ENCODE results near the gene C1orf50.
"Not testable (repeated sequence)": the region's sequence is repeated elsewhere in the genome, so short reads cannot be mapped to it uniquely, and the experiment has no call there.

C1orf50 gene

DNA sequence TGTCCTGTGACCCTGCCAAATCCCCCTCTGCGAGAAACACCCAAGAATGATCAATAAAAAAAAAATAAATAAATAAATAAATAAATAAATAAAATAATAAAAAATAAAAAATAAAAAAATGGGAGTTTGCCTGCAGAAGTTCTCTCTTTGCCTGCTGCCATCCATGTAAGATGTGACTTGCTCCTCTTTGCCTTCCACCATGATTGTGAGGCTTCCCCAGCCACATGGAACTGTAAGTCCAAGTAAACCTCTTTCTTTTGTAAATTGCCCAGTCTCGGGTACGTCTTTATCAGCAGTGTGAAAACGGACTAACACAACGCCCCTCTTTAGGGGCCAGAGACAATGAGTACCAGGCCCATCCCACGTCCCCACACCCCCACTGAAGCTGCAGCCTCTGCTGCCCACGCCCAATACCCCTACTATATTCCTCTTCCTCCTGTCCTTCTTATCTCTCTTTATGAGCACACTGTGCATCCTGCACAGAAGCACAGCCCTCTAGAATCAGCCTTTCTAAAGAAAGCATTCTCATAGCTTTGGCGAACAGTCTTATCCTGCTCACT is 15.5 kb upstream of the C1orf50 start:
- peaks cover 65% of the 10 kb centered on the region for H3K36me3 ChIP-seq (ENCODE audit: insufficient read depth, low read length)
- not testable (repeated sequence) for H3K27me3 ChIP-seq (ENCODE audit: control insufficient read depth in 1 of 2, insufficient read depth in 2 of 2, low read length in 2 of 2)

DNA sequence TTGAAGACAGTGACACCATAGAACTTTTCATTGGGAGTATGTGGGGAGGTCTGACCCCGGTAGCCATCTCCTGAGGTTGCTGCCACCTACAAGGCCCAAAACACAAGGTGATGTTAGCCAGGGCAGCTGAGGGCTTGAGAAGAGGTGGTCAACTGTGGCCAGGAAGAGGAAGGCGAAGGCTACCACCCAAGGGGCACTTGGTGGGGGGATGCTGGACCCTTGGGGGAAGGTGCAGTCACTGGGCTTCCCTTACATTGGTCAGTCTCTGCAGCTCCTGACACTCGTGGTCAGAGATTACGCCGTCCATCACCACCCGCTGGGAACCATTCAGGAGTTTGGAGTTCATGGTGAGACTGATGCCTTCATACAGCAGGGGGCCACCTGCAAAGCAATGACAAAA is 14.8 kb upstream of the C1orf50 start:
- H3K4me3 ChIP-seq (ENCODE audit: low read depth in 1 of 2, low read length in 2 of 2): no peak overlapping the region
- H3K27ac ChIP-seq (ENCODE audit: low read depth, low read length): no peak overlapping the region
- H3K4me1 ChIP-seq (ENCODE audit: insufficient read depth, low read length): no peaks in the 10 kb centered on the region
- H3K36me3 ChIP-seq (ENCODE audit: insufficient read depth, low read length): peaks cover 68% of the 10 kb centered on the region
- H3K27me3 ChIP-seq (ENCODE audit: control insufficient read depth in 1 of 2, insufficient read depth in 2 of 2, low read length in 2 of 2): no peaks in the 10 kb centered on the region
- no peaks in the 10 kb centered on the region for H3K9me3 ChIP-seq (ENCODE audit: low read length)
- H3K9ac ChIP-seq (ENCODE audit: low read length): no peak overlapping the region

More for the DNA sequence above, 15.5 kb upstream of the C1orf50 start:
- H3K4me3 ChIP-seq (ENCODE audit: low read depth in 1 of 2, low read length in 2 of 2); H3K9ac ChIP-seq (ENCODE audit: low read length); H3K4me1 ChIP-seq (ENCODE audit: insufficient read depth, low read length); H3K27ac ChIP-seq (ENCODE audit: low read depth, low read length); H3K9me3 ChIP-seq (ENCODE audit: low read length): not testable (repeated sequence)

DNA sequence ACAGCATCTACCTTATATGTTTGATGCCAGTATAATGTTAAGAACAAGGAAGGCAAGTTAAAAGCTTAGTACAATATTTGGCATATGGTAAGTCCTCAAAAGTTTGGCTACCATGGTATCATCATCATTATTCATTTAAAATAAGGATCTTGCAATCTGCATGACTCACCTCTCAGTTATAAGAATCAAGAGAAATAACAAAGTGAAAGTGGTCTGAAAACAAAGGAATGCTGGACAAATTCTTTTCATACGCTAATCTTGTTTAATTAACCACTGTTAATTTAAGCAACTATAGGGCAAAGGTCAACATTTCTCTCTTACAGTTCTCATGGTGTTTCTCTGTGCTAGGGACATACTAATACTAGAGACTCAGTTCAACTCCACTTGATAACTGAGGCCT is 14.0 kb upstream of the C1orf50 start:
- peaks cover 73% of the 10 kb centered on the region for H3K36me3 ChIP-seq (ENCODE audit: insufficient read depth, low read length)
- no peak overlapping the region for H3K4me3 ChIP-seq (ENCODE audit: low read depth in 1 of 2, low read length in 2 of 2)
- H3K9me3 ChIP-seq (ENCODE audit: low read length): no peaks in the 10 kb centered on the region
- no peak overlapping the region for H3K9ac ChIP-seq (ENCODE audit: low read length)
- H3K4me1 ChIP-seq (ENCODE audit: insufficient read depth, low read length): no peaks in the 10 kb centered on the region
- H3K27ac ChIP-seq (ENCODE audit: low read depth, low read length): no peak overlapping the region
- H3K27me3 ChIP-seq (ENCODE audit: control insufficient read depth in 1 of 2, insufficient read depth in 2 of 2, low read length in 2 of 2): no peaks in the 10 kb centered on the region

DNA sequence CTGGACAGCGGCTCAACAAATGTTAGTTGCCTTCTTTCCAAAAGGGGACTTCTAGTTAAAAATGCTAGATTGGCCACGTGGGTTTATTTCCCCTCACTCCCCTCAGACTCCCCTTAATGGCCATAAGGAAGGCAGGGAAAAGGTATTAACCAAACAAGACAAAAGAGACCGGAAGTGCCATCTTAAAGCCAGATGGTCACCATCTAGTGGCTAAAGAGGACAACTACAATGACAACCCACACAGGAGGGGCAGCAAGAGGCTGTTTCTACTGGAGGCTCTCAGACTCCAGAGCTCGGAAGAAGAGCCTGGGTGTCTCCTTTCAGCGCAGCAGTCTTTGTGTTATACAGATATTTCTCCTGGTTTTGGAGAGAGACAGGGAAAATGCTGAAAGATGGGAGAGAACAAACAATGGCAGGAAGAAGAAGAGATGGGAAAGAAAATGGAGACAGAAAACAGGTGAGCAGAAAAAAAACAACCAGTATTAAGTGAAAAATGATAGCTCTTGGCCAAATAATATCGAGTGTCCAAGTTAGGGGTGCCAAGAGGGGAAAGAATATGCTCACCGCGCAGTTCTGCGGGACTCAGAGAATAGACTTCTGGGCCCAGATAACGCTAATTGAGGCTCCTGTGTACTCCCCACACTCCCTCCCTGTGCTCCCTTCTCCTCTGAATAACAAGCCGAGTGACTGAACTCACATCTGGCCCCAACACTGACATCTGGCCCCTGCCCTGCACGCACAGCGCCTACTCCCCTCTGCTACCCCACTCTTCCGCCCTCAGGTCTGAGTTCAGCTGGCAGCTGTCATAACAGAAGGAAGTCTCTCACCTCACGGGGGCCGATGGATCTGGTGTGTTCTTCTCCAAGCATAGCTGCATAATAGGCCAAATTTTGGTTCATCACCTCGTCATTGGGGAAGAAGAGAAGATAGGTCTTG is 9.8 kb upstream of the C1orf50 start:
- H3K4me1 ChIP-seq (ENCODE audit: insufficient read depth, low read length): peaks cover 6% of the 10 kb centered on the region
- H3K9ac ChIP-seq (ENCODE audit: low read length): no peak overlapping the region
- H3K36me3 ChIP-seq (ENCODE audit: insufficient read depth, low read length): peaks cover 75% of the 10 kb centered on the region
- no peaks in the 10 kb centered on the region for H3K27me3 ChIP-seq (ENCODE audit: control insufficient read depth in 1 of 2, insufficient read depth in 2 of 2, low read length in 2 of 2)
- no peaks in the 10 kb centered on the region for H3K9me3 ChIP-seq (ENCODE audit: low read length)
- no peak overlapping the region for H3K27ac ChIP-seq (ENCODE audit: low read depth, low read length)
- no peak overlapping the region for H3K4me3 ChIP-seq (ENCODE audit: low read depth in 1 of 2, low read length in 2 of 2)

DNA sequence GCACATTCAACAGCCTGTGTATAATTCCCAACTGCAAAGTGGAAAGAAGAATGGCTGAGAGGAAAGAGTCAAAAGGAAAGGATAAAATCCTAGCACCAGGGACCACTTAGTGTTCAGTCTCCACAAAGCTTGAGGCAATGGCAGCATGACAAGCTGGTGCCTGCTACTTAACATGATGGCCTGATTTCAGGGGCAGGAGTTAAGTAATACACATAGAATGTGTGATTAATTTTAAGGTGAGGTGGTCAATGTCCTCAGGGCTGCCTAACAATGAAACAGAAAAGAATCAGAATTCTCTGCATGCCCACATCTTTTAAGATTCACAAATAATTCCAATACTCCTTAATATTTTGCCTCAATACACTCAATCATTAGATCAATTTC is 9.2 kb upstream of the C1orf50 start:
- Histone ChIP-seq H3K9me3 (ENCODE audit: low read length) (no peaks in the 10 kb centered on the region), H3K36me3 (ENCODE audit: insufficient read depth, low read length) (peaks cover 68% of the 10 kb centered on the region), H3K4me1 (ENCODE audit: insufficient read depth, low read length) (peaks cover 6% of the 10 kb centered on the region), H3K4me3 (ENCODE audit: low read depth in 1 of 2, low read length in 2 of 2) (no peak overlapping the region), H3K27ac (ENCODE audit: low read depth, low read length) (no peak overlapping the region), H3K9ac (ENCODE audit: low read length) (no peak overlapping the region), H3K27me3 (ENCODE audit: control insufficient read depth in 1 of 2, insufficient read depth in 2 of 2, low read length in 2 of 2) (no peaks in the 10 kb centered on the region)

DNA sequence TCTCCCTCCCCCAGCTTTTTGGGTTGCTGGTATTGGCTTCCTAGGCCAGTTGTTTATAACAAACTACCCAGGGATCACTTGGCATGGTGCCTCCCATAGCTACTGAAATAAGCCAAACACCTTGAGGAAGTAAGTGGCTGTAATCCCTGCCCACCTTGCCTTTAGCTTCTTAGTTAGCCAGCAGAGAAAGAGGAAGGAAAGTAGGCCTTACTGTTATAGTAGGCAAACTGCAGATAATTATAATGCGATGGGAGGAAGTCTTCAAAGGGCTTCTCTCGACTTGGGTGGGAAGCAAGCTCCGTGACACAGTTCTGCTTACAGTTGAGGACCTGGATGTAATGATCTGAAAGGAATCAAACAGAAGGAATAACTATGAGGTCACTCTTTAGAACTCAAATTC is 8.4 kb upstream of the C1orf50 start:
- peaks cover 6% of the 10 kb centered on the region for H3K4me1 ChIP-seq (ENCODE audit: insufficient read depth, low read length)
- no peaks in the 10 kb centered on the region for H3K27me3 ChIP-seq (ENCODE audit: control insufficient read depth in 1 of 2, insufficient read depth in 2 of 2, low read length in 2 of 2)
- peaks cover 61% of the 10 kb centered on the region for H3K36me3 ChIP-seq (ENCODE audit: insufficient read depth, low read length)
- H3K27ac ChIP-seq (ENCODE audit: low read depth, low read length): no peak overlapping the region
- no peaks in the 10 kb centered on the region for H3K9me3 ChIP-seq (ENCODE audit: low read length)
- no peak overlapping the region for H3K9ac ChIP-seq (ENCODE audit: low read length)
- no peak overlapping the region for H3K4me3 ChIP-seq (ENCODE audit: low read depth in 1 of 2, low read length in 2 of 2)

DNA sequence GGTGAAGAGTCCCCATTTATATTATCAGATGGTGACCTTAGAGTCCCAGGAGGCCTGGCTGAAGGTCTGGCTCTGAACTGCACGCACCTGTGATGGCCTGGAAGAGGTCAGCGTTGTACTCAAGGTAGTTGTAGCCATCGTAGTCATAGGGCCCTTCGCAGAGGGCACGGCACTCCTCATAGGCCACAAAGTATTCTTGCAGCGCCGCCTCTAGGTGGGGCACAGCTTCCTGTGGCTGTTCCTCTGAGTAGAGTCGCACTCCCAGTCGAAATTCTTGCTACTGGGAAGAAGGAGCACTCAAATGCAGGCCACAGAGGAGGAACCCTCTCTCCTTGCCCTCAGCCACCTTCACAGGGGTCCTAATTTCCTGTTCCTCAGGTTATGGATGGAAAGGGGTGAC is 7.9 kb upstream of the C1orf50 start:
- Histone ChIP-seq H3K4me1 (ENCODE audit: insufficient read depth, low read length) (peaks cover 6% of the 10 kb centered on the region), H3K9ac (ENCODE audit: low read length) (no peak overlapping the region), H3K9me3 (ENCODE audit: low read length) (no peaks in the 10 kb centered on the region), H3K27me3 (ENCODE audit: control insufficient read depth in 1 of 2, insufficient read depth in 2 of 2, low read length in 2 of 2) (no peaks in the 10 kb centered on the region), H3K36me3 (ENCODE audit: insufficient read depth, low read length) (peaks cover 57% of the 10 kb centered on the region), H3K4me3 (ENCODE audit: low read depth in 1 of 2, low read length in 2 of 2) (no peak overlapping the region), H3K27ac (ENCODE audit: low read depth, low read length) (no peak overlapping the region)

DNA sequence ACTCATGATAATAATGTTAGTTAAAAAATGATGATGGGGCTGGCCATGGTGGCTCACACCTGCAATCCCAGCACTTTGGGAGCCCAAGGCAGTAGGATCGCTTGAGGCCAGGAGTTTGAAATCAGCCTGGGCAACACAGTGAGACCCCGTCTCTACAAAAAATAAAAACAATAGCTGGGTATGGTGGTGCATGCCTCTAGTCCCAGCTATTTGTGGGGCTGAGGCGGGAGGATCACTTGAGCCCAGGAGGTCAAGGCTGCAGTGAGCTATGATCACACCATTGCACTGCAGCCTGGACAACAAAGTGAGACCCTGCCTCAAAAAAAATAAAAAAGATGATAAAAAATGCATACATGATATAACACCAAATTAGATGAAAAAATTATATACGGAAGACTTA is 5.5 kb upstream of the C1orf50 start:
- H3K27ac ChIP-seq (ENCODE audit: low read depth, low read length): no peak overlapping the region
- H3K9me3 ChIP-seq (ENCODE audit: low read length): no peaks in the 10 kb centered on the region
- no peaks in the 10 kb centered on the region for H3K27me3 ChIP-seq (ENCODE audit: control insufficient read depth in 1 of 2, insufficient read depth in 2 of 2, low read length in 2 of 2)
- no peak overlapping the region for H3K4me3 ChIP-seq (ENCODE audit: low read depth in 1 of 2, low read length in 2 of 2)
- no peak overlapping the region for H3K9ac ChIP-seq (ENCODE audit: low read length)
- peaks cover 17% of the 10 kb centered on the region for H3K4me1 ChIP-seq (ENCODE audit: insufficient read depth, low read length)
- H3K36me3 ChIP-seq (ENCODE audit: insufficient read depth, low read length): peaks cover 32% of the 10 kb centered on the region

DNA sequence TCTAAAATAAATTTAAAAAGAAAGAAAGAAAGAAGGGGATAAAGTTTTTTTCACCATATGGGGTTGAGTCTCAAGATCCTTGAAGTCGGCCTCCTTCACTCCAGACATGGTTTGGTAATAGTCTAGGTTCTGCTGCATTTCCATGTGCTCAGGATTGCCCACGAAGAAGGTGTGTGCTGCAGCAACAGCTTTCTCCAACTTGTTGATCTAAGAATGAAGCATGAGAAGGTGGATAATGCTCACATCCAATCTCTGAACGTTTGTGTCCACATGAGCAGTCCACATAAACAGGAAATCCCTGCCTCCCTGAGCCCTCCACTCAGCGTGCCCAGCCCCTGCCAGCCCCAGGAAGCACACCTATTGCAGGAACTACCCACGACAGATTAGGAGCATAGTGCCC is 4.8 kb upstream of the C1orf50 start:
- H3K9ac ChIP-seq (ENCODE audit: low read length): no peak overlapping the region
- no peaks in the 10 kb centered on the region for H3K9me3 ChIP-seq (ENCODE audit: low read length)
- no peak overlapping the region for H3K4me3 ChIP-seq (ENCODE audit: low read depth in 1 of 2, low read length in 2 of 2)
- H3K36me3 ChIP-seq (ENCODE audit: insufficient read depth, low read length): peaks cover 28% of the 10 kb centered on the region
- no peaks in the 10 kb centered on the region for H3K27me3 ChIP-seq (ENCODE audit: control insufficient read depth in 1 of 2, insufficient read depth in 2 of 2, low read length in 2 of 2)
- peaks cover 17% of the 10 kb centered on the region for H3K4me1 ChIP-seq (ENCODE audit: insufficient read depth, low read length)
- H3K27ac ChIP-seq (ENCODE audit: low read depth, low read length): no peak overlapping the region

DNA sequence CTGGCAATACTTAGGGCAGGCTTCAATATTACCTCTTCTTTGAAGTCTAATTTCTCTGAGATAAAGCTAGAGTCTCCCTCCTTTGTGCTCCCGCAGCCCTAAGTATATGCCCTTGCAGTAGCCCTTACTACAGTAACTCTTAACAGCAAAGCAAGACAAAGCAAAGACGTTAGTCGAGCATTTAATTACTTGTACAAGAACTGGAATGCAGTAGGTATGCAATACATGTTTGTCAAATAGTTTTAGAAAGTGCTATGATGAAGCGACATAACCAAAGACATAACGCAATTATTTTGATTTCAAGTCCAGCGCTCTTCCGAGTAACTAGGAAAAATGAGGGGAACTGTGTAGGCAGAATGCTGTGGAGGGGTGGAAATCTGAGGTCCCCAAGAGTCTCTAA is 1.8 kb upstream of the C1orf50 start:
- no peaks in the 10 kb centered on the region for H3K9me3 ChIP-seq (ENCODE audit: low read length)
- peak overlapping the region; percentile 27 for H3K9ac ChIP-seq (ENCODE audit: low read length)
- H3K4me3 ChIP-seq (ENCODE audit: low read depth in 1 of 2, low read length in 2 of 2): peak overlapping the region; percentile 73 to 88
- no peaks in the 10 kb centered on the region for H3K36me3 ChIP-seq (ENCODE audit: insufficient read depth, low read length)
- peak overlapping the region; percentile 83 for H3K27ac ChIP-seq (ENCODE audit: low read depth, low read length)
- H3K27me3 ChIP-seq (ENCODE audit: control insufficient read depth in 1 of 2, insufficient read depth in 2 of 2, low read length in 2 of 2): no peaks in the 10 kb centered on the region
- H3K4me1 ChIP-seq (ENCODE audit: insufficient read depth, low read length): peaks cover 21% of the 10 kb centered on the region

DNA sequence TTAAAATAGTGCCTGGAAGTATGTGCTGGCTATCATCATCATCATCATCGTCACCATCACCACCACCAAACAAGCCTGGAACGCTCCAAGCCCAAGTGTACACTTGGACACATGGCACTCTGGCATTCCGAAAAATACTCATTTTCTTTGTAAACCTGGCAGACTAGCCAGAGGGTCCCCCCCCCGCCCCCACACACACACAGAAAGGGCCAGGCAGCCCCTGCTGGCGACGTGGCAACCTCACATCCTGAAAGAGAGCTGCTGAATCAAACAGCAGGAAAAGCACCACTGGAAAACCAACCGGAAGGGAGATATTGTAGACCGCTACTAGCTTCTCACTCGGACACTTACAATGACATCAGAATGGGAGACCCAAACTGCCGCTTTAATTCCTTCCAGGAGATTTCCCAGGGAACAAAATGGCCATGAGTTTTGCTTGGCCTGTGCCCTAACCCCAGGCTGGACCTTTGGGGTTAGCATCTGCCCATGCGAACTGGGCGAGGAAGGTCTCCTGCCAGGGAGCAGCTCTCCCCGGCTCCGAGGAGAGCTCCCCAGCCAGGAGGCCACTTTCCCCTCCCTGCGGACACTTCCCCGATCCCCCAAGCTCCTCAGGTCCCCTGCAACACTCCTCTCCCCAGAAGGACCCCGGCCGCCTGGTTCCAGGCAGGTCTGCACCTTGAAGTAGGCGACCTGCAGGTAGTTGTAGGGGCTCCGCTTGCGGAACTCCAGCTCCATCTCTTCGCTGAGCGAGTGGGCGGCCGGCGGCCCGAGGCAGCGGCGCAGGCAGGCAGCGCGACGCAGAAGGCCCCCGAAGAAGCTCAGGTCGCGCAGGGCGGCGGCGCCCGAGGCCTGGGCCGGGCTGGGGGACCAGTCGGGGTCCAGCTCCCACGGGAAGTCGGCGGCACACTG is 963 bp upstream of the C1orf50 start:
- no peaks in the 10 kb centered on the region for H3K27me3 ChIP-seq (ENCODE audit: control insufficient read depth in 1 of 2, insufficient read depth in 2 of 2, low read length in 2 of 2)
- H3K27ac ChIP-seq (ENCODE audit: low read depth, low read length): peak overlapping the region; percentile 83

More for the DNA sequence above, 963 bp upstream of the C1orf50 start:
- Histone ChIP-seq H3K9ac (ENCODE audit: low read length) (peak overlapping the region; percentile 72), H3K36me3 (ENCODE audit: insufficient read depth, low read length) (no peaks in the 10 kb centered on the region), H3K4me3 (ENCODE audit: low read depth in 1 of 2, low read length in 2 of 2) (peak overlapping the region; percentile 73 to 88), H3K4me1 (ENCODE audit: insufficient read depth, low read length) (peaks cover 21% of the 10 kb centered on the region), H3K9me3 (ENCODE audit: low read length) (no peaks in the 10 kb centered on the region)

Measured in muscle layer of colon (tissue), 2 donors.